ENCODE data around the gene EDIL3. TPM values are rescaled to one million over a fixed set of nuclear protein-coding genes. Genes with fewer than 3 reads are reported as not detected.

The EDIL3 gene
- total and polyA plus RNA-seq, 2 of the 8 experiments (the other 6 are each of a cell fraction or from before 2014, with no cell fraction given) = 14.7 to 47.2 TPM

- Histone ChIP-seq H3K23ac (ENCODE audit: insufficient read length) (no peak overlapping the region), H3K23me2 (ENCODE audit: low read depth, low read length) (no peaks in the 10 kb centered on the region), H2BK12ac (ENCODE audit: low read depth, low read length) (no peak overlapping the region), H2BK5ac (ENCODE audit: low read depth, low read length) (no peak overlapping the region), H3K79me1 (ENCODE audit: low read depth, low read length) (no peaks in the 10 kb centered on the region), H4K5ac (ENCODE audit: insufficient read length, low read depth, low read length) (no peak overlapping the region), H4K20me1 (replicated peaks in 1 of 2; ENCODE audit: control insufficient read depth in 1 of 2, insufficient read depth in 2 of 2, low read length in 2 of 2) (no peaks in the 10 kb centered on the region), H2AK5ac (ENCODE audit: low read depth, low read length) (no peak overlapping the region), H3K4me1 (replicated peaks in 1 of 4; ENCODE audit: control insufficient read depth in 3 of 4, insufficient read depth in 4 of 4, low read length in 3 of 4) (no peaks in the 10 kb centered on the region), H2AFZ (ENCODE audit: low read length) (no peak overlapping the region), H2BK15ac (ENCODE audit: low read length) (no peak overlapping the region), H4K91ac (replicated peaks; ENCODE audit: insufficient read length, low read length) (no peak overlapping the region), H3K27me3 (replicated peaks in 1 of 4; ENCODE audit: control insufficient read depth in 3 of 4, extremely low read depth in 1 of 4, insufficient read depth in 3 of 4, low read length in 3 of 4) (no peaks in the 10 kb centered on the region), H3K4me3 (ENCODE audit: extremely low read depth in 1 of 4, insufficient read depth in 2 of 4, low read depth in 3 of 4, low read length in 4 of 4) (no peak overlapping the region), H3K18ac (ENCODE audit: extremely low read depth, low read length) (no peak overlapping the region), H3K9me3 (ENCODE audit: insufficient read depth in 2 of 2, low read depth in 1 of 2, low read length in 1 of 2) (peaks cover 0 to 5% of the 10 kb centered on the region in 2 experiments; a peak in 1 of 4 replicates), H3K27ac (ENCODE audit: low read depth, low read length) (no peak overlapping the region), H3K14ac (ENCODE audit: insufficient read length) (no peak overlapping the region), H3K56ac (replicated peaks; ENCODE audit: insufficient read length, low read depth, low read length) (no peak overlapping the region), H3K4me2 (ENCODE audit: insufficient read depth in 1 of 2, low read depth in 2 of 2, low read length in 2 of 2) (no peak overlapping the region), H2BK20ac (ENCODE audit: low read length) (no peak overlapping the region), H2BK120ac (replicated peaks; ENCODE audit: low read depth, low read length) (peak overlapping the region; percentile 39), H3K36me3 (ENCODE audit: control insufficient read depth in 2 of 4, insufficient read depth in 4 of 4, low read length in 3 of 4) (no peaks in the 10 kb centered on the region), H3K79me2 (ENCODE audit: control insufficient read depth in 1 of 2, insufficient read depth in 2 of 2, low read length in 2 of 2) (no peaks in the 10 kb centered on the region), H3K9ac (replicated peaks in 1 of 4; ENCODE audit: extremely low read depth in 1 of 4, low read depth in 3 of 4, low read length in 3 of 4) (no peak overlapping the region), H4K8ac (ENCODE audit: extremely low read depth, insufficient read depth, low read length) (no peak overlapping the region), H3K4ac (replicated peaks; ENCODE audit: insufficient read length, low read depth, low read length) (no peak overlapping the region)
- DNase-seq (ENCODE audit: low read depth in 1 of 2, low spot score in 2 of 2) (no peak), FAIRE-seq (no peak)
- ChIA-PET CTCF (ENCODE audit: partially characterized antibody) (interaction anchor here (0.9 to 1.1 kb wide), 2 partner anchors 196 to 220 kb away, joined by 3 to 5 read pairs; no protein-coding TSS in a partner anchor), POLR2A (ENCODE audit: partially characterized antibody) (no interaction called here)
- TF ChIP-seq KDM5A (IDR thresholded peaks at IDR 0.05; ENCODE audit: low read length) = no peak
Observed at GRCh38 chr5:83931969-83932368, 452.7 kb downstream of the EDIL3 start.

Data from H1 (cell line).